Germinal center (tissue), 1 donor: ENCODE results near the gene NAB1.

Experiments
- DNase-seq: peaks from one replicate; pipeline ENCODE4 v3.0.0; 2012; ENCODE audit warnings: mixed read lengths, low spot score

NAB1 gene

GRCh38 chr2:190714958-190715357 is 66.1 kb downstream of the NAB1 start:
- no peak for DNase-seq

DNA sequence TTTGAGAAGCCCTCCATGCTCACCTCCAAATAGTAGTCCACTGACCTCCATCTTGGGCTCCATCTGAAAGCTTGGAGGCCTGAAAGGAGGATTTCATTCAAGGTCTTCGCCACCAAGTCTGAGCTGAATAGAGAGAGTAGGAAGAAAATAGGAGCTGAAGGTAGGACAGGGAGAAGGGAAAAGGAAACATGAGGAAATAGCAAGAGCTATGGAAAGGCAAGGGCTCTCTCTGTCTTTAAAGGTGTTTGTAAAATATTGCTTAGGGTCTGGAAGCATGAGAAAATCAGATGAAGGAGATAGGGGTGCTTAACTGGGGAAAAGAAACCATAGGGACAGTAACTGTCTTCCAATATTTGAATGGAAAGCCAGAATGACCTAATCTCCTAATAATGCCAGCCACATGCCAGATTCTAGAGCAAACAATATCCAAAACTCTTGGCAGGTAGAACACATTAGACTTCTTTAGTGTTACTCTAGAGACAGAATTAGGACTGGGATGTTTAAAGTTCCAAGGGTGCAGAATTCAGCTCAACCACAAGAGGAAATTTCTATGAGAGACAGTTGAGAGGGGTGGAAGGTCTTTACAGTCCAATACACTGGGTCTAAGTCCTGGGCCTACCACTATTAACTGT is 67.4 kb downstream of the NAB1 start:
- no peak for DNase-seq

GRCh38 chr2:190717306-190717705 is 68.4 kb downstream of the NAB1 start:
- no peak for DNase-seq

GRCh38 chr2:190717764-190718651 is 69.1 kb downstream of the NAB1 start:
- DNase-seq = no peak

DNA sequence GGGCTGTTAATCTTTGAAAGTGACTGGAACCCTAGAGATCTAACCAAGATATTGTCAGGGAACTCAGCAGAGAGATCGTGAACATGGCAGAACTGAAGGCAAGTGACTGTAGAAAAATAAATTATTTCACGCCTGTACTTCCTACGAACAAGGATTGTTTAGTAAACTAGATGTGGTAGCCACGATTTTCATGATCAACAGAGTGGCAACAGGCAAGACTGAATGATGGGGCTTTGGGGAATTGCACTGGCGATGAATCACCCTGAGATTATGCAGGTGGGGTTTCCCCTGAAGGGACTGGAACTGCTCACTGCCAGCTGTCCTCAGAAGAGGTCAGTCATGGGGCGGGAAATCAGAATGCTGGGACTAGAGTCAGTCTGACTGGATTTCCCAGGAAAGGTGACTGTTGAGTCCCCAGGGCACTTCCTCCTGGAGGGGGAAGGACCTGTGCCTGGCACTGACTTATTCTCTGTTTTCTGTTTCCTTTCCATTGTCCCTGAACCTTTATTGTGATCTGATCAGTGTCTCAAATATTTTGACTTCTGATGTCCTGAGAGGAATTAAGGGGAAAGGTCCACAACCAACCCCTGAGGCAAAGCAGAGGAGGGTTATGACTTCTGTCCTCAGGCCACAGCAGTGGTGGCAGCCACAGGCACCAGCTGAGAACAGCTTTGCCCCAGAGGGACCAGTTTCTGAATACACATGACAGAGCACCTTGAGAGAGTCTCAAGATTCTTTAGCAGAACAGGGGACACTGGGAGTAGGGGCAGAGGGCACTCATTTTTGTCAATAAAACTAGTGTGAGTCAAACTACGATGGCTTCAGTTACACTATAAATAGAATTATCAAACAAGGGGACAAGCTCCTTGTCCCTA is 70.0 kb downstream of the NAB1 start:
- no peak for DNase-seq

DNA sequence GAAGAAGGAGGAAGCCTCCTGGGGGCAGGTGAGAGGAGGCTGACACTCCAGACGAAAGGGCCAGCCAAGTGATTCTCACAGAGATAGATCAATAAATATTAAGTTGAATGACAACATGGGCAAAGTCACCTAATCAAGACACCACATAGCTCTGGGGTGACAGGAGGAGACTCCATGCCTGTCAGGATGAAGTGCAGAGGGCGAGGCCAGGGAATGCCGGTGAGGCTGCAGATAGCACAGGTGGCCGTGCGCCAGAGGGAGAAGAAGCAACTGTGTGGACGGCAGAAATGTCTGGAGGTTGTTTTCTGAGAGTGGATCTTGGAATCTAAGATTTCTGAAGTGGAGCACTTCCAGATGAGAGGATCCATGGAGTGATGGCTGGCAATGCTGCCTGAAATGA is 71.4 kb downstream of the NAB1 start:
- no peak for DNase-seq

DNA sequence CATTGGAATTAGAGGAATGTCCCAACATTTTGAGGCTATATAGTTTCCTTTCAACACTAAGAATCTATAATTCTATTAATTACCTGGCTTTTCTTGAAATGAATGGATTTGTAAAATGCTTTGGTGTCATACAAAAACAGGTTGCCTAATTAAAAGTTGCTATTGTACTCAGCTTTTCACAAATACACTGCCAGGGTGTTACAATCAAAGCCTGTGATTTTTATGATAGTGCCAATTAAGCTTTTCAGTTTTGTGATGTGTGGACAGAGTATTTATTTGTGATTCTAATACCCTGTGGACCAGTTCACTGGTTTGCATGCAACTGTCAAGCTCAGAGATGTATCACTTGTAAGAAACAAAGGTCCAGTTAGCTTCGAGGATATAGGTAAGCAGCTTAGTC is 71.8 kb downstream of the NAB1 start:
- DNase-seq = no peak

- DNase-seq = no peak
Observed at GRCh38 chr2:190722061-190722759, 73.3 kb downstream of the NAB1 start.

- no peak for DNase-seq
Observed at GRCh38 chr2:190722835-190723234, 74.0 kb downstream of the NAB1 start.

DNA sequence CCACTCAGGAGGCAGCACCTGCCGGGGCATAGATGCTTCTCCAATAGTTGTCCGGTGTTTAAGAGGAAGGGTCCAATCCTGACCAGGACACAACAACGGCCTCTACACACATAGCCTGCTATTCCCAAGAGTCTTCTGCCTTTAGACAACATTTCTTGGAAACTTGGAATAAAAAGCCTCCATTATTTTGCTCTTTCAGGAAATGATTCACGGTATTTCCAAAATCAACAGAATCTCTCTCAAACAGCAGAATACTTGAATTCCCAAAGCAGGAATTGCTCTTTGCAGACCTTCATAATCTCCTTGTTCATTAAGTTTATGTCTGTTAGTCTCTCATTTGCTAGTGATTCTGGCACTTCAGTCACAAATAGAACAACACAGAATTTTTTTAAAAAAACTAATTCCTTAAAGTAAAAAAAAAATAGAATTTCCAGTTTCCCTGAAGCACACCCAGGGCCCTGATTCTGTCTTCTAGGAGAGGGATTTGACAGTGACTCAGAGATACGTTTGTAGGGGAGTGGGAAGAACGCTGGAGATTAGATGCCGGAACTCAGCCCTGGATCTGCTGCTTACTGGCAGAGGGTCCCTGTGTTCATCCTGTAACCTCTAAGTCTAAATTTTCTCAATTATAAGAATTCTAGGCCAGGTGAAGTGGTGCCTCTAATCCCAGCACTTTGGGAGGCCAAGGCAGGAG is 74.7 kb downstream of the NAB1 start:
- no peak for DNase-seq

- DNase-seq = no peak
Observed at GRCh38 chr2:190726255-190726654, 77.4 kb downstream of the NAB1 start.

DNA sequence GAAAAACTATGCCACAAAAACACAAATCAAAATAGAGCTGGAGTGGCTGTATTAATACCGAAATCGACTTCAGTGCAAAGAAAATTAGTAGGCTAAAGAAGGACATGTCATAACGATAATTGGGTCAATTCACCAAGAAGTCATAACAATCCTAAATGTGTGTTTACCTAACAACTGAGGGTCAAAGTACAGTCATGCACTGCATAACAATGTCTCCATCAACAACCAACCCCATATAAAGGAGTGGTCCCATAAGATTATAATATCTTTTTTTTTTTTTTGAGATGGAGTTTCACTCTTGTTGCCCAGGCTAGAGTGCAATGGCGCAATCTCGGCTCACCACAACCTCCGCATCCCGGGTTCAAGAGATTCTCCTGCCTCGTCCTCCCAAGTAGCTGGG is 87.5 kb downstream of the NAB1 start:
- DNase-seq = no peak

DNA sequence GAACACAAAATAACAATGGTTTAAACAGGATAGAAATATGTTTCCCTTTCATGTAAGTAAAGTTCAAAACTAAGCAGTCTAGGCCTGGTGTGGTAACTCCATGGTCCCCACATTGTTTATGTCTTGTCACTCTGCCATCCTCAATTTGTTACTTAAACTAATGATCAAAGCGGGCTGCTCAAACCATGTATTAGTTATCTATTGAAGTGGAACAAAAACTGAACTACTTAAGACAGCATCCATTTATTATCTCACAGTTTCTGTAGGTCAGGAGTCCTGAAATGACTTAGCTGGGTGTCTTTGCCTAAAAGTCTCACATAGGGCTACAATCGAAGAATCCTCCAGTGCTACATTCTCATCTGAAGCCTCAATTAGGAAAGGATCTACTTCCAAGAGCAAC is 91.6 kb downstream of the NAB1 start:
- DNase-seq = no peak
